Smooth muscle cell (in vitro differentiated cells): ENCODE data around the gene DOCK7. TPM values are rescaled to one million over a fixed set of nuclear protein-coding genes. Genes with fewer than 3 reads are reported as not detected.
"Not testable (repeated sequence)": the region's sequence is repeated elsewhere in the genome, so short reads cannot be mapped to it uniquely, and the experiment has no call there.

ENCODE experiments used
- DNase-seq: peaks from one replicate; lab custom pipeline; 2025; ENCODE audit not compliant: unreplicated experiment; lab: John Stamatoyannopoulos, UW
- H2AFZ ChIP-seq: fragments of 200-600 bp; sonication (generic); 2 replicates; pipeline ENCODE4 v1.6.0; 2016; ENCODE audit warnings: antibody characterized with exemption, low read depth, mild to moderate bottlenecking
- H3F3A ChIP-seq: fragments of 200-600 bp; sonication (generic); 2 replicates; pipeline ENCODE4 v1.6.0; 2017; ENCODE audit warnings: antibody characterized with exemption, low read depth
- H3K27ac ChIP-seq: fragments of 200-600 bp; sonication (generic); 2 replicates; pipeline ENCODE4 v1.5.1; 2016; ENCODE audit warnings: low read depth, mild to moderate bottlenecking
- H3K27me3 ChIP-seq: fragments of 200-600 bp; sonication (generic); 2 replicates; pipeline ENCODE4 v1.6.1; 2016; ENCODE audit warnings: low read depth, mild to moderate bottlenecking
- H3K36me3 ChIP-seq: fragments of 200-600 bp; sonication (generic); 2 replicates; pipeline ENCODE4 v1.5.1; 2016; ENCODE audit warnings: low read depth
- H3K4me1 ChIP-seq: fragments of 200-600 bp; sonication (generic); 2 replicates; pipeline ENCODE4 v1.5.1; 2016; ENCODE audit warnings: low read depth
- H3K4me2 ChIP-seq: fragments of 200-600 bp; sonication (generic); 2 replicates; pipeline ENCODE4 v1.6.0; 2016; ENCODE audit warnings: mild to moderate bottlenecking
- H3K4me3 ChIP-seq: fragments of 200-600 bp; sonication (generic); 2 replicates; pipeline ENCODE4 v1.5.1; 2016; ENCODE audit warnings: mild to moderate bottlenecking
- H3K79me2 ChIP-seq: fragments of 200-600 bp; sonication (generic); 2 replicates; pipeline ENCODE4 v1.6.0; 2016; ENCODE audit warnings: low read depth, mild to moderate bottlenecking
- H3K9ac ChIP-seq: fragments of 200-600 bp; sonication (generic); 2 replicates; pipeline ENCODE4 v1.6.0; 2016; ENCODE audit warnings: low read depth
- H3K9me3 ChIP-seq: fragments of 200-600 bp; sonication (generic); replicated peaks from 2 replicates; pipeline ENCODE4 v1.5.1; 2016; ENCODE audit warnings: low read depth
- H4K20me1 ChIP-seq: fragments of 200-600 bp; sonication (generic); 2 replicates; pipeline ENCODE4 v1.6.0; 2016; ENCODE audit warnings: low read depth
- WGBS: methylation state at CpG from one replicate; pipeline ENCODE4 v1.1.7; 2016; ENCODE audit warnings: low lambda C conversion rate; 5-methylcytosine and 5-hydroxymethylcytosine counted together
- polyA plus RNA-seq: library from polyadenylated mRNA; unstranded; fragments of >200 nt; fragmentation: Nextera tagmentation; extraction: Ambion mirVana; gene quantifications from 2 replicates; pipeline ENCODE4 v1.2.1, GENCODE V29; 2016
- total RNA-seq: library from RNA; depleted of rRNA; stranded (reverse); fragments of >200 nt; gene quantifications from 2 replicates; pipeline ENCODE4 v1.2.3, GENCODE V29; 2014
- TF ChIP-seq, protein P1 (sequence below): fragments of 200-600 bp; sonication (generic); IDR thresholded peaks from 2 replicates; pipeline ENCODE4 v1.5.1; 2017; ENCODE audit warnings: borderline replicate concordance, mild to moderate bottlenecking, antibody characterized with exemption; ENCODE audit not compliant: insufficient read depth, poor library complexity, severe bottlenecking

The DOCK7 gene
- total and polyA plus RNA-seq, 2 experiments from 2014 or later: 19.6 to 81.3 TPM

DNA sequence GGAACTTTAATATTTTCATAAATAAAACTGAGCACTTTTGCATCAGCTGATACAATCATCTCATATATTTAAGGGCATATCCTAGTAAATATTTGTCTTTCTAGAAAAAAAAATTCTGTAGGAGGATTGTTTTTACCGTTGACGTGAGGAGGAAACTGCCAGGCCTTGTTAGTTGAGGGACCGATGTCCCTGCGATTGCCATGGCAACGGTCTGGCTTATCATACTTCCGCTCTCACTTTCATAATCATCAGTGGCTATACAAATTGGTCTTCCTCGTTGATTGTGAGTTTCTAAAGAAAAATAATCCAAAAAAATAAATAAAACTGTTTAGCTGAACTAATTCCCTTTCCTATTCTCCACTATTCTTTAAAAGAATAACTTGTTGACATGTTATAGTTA is 160.2 kb downstream of the DOCK7 start:
- H3K9ac ChIP-seq: no peak overlapping the region
- TF ChIP-seq, protein P1, sequence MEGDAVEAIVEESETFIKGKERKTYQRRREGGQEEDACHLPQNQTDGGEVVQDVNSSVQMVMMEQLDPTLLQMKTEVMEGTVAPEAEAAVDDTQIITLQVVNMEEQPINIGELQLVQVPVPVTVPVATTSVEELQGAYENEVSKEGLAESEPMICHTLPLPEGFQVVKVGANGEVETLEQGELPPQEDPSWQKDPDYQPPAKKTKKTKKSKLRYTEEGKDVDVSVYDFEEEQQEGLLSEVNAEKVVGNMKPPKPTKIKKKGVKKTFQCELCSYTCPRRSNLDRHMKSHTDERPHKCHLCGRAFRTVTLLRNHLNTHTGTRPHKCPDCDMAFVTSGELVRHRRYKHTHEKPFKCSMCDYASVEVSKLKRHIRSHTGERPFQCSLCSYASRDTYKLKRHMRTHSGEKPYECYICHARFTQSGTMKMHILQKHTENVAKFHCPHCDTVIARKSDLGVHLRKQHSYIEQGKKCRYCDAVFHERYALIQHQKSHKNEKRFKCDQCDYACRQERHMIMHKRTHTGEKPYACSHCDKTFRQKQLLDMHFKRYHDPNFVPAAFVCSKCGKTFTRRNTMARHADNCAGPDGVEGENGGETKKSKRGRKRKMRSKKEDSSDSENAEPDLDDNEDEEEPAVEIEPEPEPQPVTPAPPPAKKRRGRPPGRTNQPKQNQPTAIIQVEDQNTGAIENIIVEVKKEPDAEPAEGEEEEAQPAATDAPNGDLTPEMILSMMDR: no peak
- no peak for DNase-seq
- H3K27ac ChIP-seq: no peak overlapping the region
- no peaks in the 10 kb centered on the region for H3K27me3 ChIP-seq
- H3K4me2 ChIP-seq: no peak overlapping the region
- no peaks in the 10 kb centered on the region for H3K9me3 ChIP-seq
- H2AFZ ChIP-seq: no peak overlapping the region
- H3K79me2 ChIP-seq: no peaks in the 10 kb centered on the region
- H3K36me3 ChIP-seq: peaks cover 25% of the 10 kb centered on the region
- H4K20me1 ChIP-seq: no peaks in the 10 kb centered on the region
- H3F3A ChIP-seq: no peaks in the 10 kb centered on the region
- WGBS: 98% methylated on average over 7 of the region's 7 CpGs
- H3K4me3 ChIP-seq: no peak overlapping the region
- H3K4me1 ChIP-seq: no peaks in the 10 kb centered on the region

DNA sequence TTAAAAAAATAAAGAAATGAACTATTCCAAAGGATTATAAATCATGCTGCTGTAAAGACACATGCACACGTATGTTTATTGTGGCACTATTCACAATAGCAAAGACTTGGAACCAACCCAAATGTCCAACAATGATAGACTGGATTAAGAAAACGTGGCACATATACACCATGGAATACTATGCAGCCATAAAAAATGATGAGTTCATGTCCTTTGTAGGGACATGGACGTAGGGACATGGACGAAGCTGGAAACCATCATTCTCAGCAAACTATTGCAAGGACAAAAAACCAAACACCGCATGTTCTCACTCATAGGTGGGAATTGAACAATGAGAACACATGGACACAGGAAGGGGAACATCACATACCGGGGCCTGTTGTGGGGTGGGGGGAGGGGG is 160.8 kb downstream of the DOCK7 start:
- peaks cover 25% of the 10 kb centered on the region for H3K36me3 ChIP-seq
- not testable (repeated sequence) for H3K27me3 ChIP-seq, H3K9me3 ChIP-seq, H3K4me1 ChIP-seq, H3K27ac ChIP-seq, H3K79me2 ChIP-seq, H3K4me2 ChIP-seq, DNase-seq, H4K20me1 ChIP-seq, H2AFZ ChIP-seq, H3K4me3 ChIP-seq, H3F3A ChIP-seq, H3K9ac ChIP-seq
- 96% methylated on average over 6 of the region's 6 CpGs for WGBS

DNA sequence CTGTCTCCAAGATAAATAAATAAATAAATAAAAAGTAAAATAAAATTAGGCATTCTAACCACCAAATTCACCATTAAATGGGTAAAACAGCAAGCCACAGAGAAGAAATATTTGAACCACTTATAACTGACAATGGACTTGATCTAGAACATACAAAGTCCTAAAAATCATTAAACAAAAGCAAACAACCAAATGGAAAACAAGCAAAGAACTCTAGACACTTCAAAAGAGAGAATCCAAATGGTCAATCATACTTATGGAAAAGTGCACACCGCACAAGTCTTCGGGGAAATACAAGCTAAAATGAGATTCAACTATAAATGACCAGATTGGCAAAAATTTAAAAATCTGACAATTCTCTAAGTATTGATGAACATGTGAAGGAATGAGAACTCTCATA is 164.3 kb downstream of the DOCK7 start:
- Histone ChIP-seq H3K4me1 (no peaks in the 10 kb centered on the region), H3K9ac (no peak overlapping the region), H2AFZ (no peak overlapping the region), H3F3A (no peaks in the 10 kb centered on the region), H3K4me3 (no peak overlapping the region), H3K79me2 (no peaks in the 10 kb centered on the region), H3K27ac (no peak overlapping the region), H3K36me3 (peaks cover 24% of the 10 kb centered on the region), H3K4me2 (no peak overlapping the region), H4K20me1 (no peaks in the 10 kb centered on the region), H3K27me3 (no peaks in the 10 kb centered on the region), H3K9me3 (no peaks in the 10 kb centered on the region)
- TF ChIP-seq, protein P1: no peak
- no peak for DNase-seq
- WGBS: 98% methylated on average over 2 of the region's 2 CpGs

DNA sequence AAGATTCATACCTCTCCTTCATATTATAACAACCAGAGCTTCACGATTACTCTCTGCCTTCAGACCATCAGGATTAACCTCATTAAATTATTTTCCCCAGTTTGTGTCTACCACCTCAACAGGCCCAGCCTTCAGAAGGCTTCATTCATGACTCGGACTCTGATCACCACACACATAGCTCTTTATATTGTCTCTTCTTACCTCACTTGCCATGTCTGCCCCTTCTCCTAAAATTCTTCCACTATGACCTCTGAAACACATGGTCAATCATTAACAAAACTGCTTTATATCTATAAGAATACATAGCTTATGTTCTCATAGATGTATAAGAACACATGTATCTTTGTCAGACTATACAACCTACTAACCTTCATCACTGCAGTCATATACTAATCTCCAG is 171.6 kb downstream of the DOCK7 start:
- Histone ChIP-seq H3K4me3 (no peak overlapping the region), H3F3A (no peaks in the 10 kb centered on the region), H3K79me2 (no peaks in the 10 kb centered on the region), H3K9me3 (no peaks in the 10 kb centered on the region), H3K4me2 (no peak overlapping the region), H3K27ac (no peak overlapping the region), H4K20me1 (peaks cover 2% of the 10 kb centered on the region), H3K27me3 (no peaks in the 10 kb centered on the region), H3K4me1 (no peaks in the 10 kb centered on the region), H2AFZ (no peak overlapping the region), H3K9ac (no peak overlapping the region), H3K36me3 (peaks cover 3% of the 10 kb centered on the region)
- WGBS: 98% methylated on average over 2 of the region's 2 CpGs
- TF ChIP-seq, protein P1: no peak
- DNase-seq: no peak
